HG03520 (cell line): ENCODE data around the gene ZNF263.

ENCODE experiments used
- ATAC-seq: cut with Tn5 transposase; IDR thresholded peaks from one replicate; pipeline ENCODE4 v1.9.1; 2021; ENCODE audit warnings: mild to moderate bottlenecking, moderate library complexity; ENCODE audit not compliant: unreplicated experiment

ZNF263 gene

GRCh38 chr16:3317315-3317999 is 34.2 kb downstream of the ZNF263 start:
- ATAC-seq, result no peak

GRCh38 chr16:3321816-3322215 is 38.5 kb downstream of the ZNF263 start:
- no peak for ATAC-seq

GRCh38 chr16:3327514-3327913 is 44.2 kb downstream of the ZNF263 start:
- ATAC-seq, result no peak

GRCh38 chr16:3328104-3328503 is 44.8 kb downstream of the ZNF263 start:
- no peak for ATAC-seq

GRCh38 chr16:3328643-3329042 is 45.4 kb downstream of the ZNF263 start:
- no peak for ATAC-seq
